Skeletal muscle cell (primary cell): ENCODE measurements around the gene AFDN.
"Not testable (repeated sequence)": the region's sequence is repeated elsewhere in the genome, so short reads cannot be mapped to it uniquely, and the experiment has no call there.

Experiments used
- DNase-seq: peaks from one replicate; pipeline ENCODE4 v3.0.0-alpha.2; 2010; ENCODE audit warnings: low read depth
- H3K4me3 ChIP-seq: 2 replicates; pipeline ENCODE4 v1.5.1; 2011; ENCODE audit warnings: low read depth, mild to moderate bottlenecking, control low read depth, low read length, moderate library complexity

Gene AFDN

DNA sequence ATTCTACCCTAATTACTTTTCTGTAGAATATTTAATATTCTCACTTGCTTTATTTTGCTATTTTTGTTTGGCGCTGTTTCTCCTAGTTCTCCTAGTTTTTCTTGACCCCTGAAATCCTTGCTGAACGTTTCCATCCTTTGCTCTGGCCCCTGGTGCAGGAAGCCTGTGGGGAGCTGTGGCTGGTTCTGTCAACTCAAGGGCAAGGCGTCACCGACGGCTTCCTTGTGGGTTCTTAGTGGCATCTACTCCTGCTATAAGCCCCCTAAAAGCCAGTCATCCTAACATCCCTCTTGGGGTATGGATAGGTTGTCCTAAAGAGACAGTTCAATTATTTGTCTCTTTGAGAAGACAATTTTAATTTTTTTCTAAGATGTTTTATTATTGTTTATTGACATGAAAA lies 133.9 kb downstream of the AFDN start:
- H3K4me3 ChIP-seq = no peak overlapping the region
- DNase-seq = no peak

DNA sequence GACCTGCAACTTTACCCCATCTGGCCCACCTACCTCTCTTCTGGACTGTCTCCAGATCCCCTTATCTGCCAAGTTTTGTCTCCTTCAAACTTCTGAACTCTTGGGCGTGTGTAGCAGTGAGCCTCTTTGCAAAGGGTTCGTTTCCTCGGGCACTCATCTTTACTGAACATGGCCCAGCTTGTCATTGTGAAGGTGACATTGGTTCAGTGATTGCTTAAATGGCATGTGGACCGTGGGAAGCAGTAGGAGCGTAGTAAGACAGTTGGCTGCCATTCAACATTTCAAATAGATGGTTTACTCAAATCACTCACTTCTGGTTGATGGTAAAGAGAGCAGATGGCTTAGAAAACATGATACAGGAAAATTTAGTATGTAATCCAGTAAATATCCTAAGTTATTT lies 136.0 kb downstream of the AFDN start:
- DNase-seq = no peak
- H3K4me3 ChIP-seq = no peak overlapping the region

DNA sequence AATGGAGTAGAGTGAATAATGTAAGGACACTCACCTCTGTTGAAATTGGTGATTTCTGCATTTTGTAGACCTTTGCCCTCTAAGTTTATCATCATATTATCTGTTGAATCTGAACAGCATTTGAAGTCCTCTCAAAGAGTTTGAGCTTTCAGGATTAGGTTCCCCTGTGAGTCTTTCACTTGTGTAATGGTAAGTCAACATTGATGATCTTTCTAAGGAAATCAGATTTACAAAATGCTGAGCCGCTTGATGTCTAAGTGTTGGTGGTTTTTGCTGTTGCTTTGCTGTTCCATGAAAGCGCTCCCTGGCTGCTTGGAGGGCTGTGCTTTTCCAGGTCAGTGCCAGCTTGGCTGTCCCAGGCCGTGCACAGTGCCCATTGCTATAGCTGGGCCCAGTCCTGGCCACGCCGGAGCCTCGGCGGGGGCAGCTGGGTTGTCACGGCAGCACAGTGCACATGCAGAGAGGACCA lies 136.9 kb downstream of the AFDN start:
- no peak overlapping the region for H3K4me3 ChIP-seq
- no peak for DNase-seq

- DNase-seq = no peak
- H3K4me3 ChIP-seq = no peak overlapping the region
Observed at GRCh38 chr6:167965592-167966539, 139.2 kb downstream of the AFDN start.

GRCh38 chr6:167966540-167966905 lies 139.8 kb downstream of the AFDN start:
- no peak for DNase-seq
- H3K4me3 ChIP-seq = no peak overlapping the region

- no peak for DNase-seq
- no peak overlapping the region for H3K4me3 ChIP-seq
Observed at GRCh38 chr6:167968091-167968490, 141.4 kb downstream of the AFDN start.

- no peak for DNase-seq
- no peak overlapping the region for H3K4me3 ChIP-seq
Observed at GRCh38 chr6:167970230-167970629, 143.5 kb downstream of the AFDN start.

DNA sequence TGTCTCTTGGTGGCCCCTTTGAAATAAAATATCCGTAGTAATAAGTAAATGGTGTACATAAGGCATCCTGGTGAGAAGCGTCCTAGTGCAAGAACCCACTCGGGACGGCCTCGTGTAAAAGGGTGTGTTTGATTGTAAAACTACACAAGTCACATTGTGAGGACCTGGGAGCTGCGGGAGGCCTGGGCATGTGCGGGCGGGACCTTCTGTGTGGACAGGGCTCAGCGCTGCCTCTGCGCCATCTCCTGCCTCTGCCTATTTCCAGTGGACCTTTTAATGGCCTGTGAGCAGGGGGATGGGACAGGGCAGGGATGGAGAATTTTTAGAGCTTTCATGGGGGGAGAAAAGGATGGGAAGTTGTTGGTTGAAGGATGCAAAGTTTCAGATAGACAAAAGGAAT lies 145.5 kb downstream of the AFDN start:
- DNase-seq = no peak
- no peak overlapping the region for H3K4me3 ChIP-seq

DNA sequence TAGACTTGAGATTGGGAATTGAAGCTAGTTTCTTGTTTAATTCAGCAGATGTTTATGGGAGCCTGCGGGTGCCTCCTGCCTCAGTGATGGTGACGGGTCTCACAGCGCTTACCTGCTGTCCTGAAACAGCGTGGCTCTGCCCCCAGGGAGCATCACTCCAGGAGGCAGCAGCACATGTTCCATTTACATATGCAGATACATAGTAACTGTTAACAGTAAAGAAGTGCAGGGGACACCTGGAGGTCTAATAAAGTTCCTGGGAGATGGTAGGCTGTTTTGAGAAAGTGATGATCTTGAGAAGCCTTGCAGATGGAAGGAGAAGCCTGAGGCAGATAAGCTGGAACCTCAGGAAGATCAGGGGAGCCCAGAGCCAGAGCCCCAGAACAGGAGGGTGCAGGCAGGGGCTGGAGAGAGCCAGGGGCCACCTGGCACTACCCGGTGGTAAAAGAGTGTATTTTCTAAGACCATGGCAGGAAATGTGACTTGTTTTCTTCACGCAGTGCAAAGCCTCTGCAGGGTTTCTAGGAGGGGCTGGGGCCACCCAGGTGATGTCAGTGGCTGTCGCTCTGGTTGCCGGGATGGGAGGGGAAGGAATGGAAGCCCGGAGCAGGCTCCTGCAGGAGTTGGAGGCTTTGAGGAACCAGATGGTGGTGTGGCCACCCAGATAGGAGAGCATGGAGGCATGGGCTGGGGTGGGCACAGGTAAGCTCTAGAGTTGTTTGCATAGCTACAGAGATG lies 146.6 kb downstream of the AFDN start:
- no peak overlapping the region for H3K4me3 ChIP-seq
- no peak for DNase-seq

DNA sequence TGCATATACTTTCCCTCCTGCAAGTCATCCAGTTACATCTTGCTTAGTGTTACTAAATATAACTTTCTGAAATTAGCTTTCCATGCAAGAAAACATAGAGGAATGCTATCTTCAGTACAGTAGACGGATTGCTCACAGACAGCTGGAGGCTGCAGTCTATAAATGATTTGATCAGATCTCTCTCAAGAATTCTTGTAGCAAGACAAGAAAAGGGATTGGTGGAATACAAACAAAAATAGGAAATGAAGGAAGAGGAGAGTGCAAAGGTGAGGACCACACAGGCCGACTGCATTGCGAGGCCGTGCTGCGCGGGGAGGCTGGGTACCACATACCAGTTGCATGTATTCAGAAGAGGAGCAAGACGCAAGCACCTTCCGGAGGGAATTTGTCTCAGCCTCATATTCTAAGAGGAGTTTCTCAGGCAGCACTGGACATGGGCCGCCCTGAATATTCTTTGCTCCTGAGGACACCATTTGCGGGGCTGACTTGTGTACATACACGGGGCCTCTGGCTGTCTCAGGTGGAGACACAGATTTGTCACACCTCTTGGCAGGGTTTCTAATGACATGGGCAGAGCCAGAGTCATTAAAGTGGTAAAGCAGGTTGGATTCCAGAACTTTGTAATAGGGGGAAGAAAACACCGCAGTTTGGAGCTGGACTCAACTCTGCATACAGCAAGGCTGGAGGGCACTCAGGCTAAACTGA lies 148.1 kb downstream of the AFDN start:
- DNase-seq = no peak
- H3K4me3 ChIP-seq = no peak overlapping the region

GRCh38 chr6:167975458-167975857 lies 148.7 kb downstream of the AFDN start:
- no peak for DNase-seq
- H3K4me3 ChIP-seq = no peak overlapping the region

DNA sequence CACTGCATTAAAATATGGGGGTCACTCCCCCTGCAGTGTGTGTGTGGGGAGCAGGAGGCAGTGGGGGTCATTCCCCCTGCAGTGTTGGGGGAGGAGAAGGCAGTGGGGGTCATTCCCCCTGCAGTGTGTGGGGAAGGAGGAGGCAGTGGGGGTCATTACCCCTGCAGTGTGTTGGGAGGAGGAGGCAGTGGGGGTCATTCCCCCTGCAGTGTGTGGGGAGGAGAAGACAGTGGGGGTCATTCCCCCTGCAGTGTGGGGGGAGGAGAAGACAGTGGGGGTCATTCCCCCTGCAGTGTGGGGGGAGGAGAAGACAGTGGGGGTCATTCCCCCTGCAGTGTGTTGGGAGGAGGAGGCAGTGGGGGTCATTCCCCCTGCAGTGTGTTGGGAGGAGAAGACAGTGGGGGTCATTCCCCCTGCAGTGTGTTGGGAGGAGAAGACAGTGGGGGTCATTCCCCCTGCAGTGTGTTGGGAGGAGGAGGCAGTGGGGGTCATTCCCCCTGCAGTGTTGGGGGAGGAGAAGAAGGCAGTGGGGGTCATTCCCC lies 149.5 kb downstream of the AFDN start:
- H3K4me3 ChIP-seq, DNase-seq: not testable (repeated sequence)

DNA sequence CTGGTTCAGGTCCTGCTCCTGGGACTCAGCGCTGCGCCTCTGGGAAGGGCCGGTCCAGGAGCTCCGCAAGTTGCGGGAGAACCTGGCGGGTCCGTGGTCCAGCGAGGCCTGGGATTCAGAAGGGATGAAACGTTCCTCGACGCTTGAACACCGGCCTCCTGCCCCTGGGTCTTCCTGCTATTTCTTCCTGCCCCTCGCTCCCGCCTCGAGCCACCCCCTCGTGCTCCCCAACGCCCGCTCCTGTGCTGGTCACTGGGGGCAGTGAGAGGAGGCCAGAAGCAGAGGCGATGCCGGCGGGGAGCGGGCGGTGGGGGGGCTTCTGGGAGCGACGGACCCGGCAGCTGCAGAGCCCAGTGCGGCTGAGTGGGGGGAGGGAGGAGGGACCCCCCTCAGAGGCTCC lies 150.0 kb downstream of the AFDN start:
- no peak overlapping the region for H3K4me3 ChIP-seq
- no peak for DNase-seq

DNA sequence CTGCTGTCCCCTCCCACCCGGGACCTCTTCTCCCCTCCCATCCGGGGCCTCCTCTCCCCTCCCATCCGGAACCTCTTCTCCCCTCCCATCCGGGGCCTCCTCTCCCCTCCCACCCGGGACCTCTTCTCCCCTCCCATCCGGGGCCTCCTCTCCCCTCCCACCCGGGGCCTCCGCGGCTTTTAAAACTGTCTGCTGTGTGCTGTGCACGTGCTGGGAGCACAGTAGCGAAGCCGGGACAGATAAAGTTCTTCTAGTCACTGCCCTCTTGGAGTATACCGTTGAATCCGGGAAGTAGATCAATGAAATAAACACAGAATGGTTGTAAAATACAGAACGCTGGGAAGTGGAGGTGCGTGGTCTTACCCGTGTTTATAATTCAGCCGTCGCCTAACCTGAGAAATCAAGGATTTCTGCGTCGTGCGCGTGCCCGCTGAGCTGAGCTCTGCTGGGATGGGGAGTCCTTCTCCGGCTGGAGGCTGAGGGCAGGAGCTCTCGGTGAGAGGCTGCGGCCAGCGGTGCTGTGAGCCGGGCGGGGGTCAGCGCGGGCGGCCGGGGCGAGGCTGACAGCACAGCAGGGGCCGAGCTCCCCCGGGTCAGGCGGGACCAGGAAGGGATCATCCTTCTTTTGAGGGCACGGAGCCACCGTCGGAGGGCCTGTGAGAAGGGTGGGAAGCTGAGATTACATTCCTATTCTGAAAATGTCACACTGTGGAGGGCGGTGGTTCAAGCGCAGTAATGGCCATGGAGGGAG lies 151.2 kb downstream of the AFDN start:
- DNase-seq = no peak
- no peak overlapping the region for H3K4me3 ChIP-seq

- DNase-seq = no peak
- H3K4me3 ChIP-seq = no peak overlapping the region
Observed at GRCh38 chr6:167978607-167979006, 151.9 kb downstream of the AFDN start.

GRCh38 chr6:167979436-167980139 lies 152.9 kb downstream of the AFDN start:
- no peak for DNase-seq
- no peak overlapping the region for H3K4me3 ChIP-seq

DNA sequence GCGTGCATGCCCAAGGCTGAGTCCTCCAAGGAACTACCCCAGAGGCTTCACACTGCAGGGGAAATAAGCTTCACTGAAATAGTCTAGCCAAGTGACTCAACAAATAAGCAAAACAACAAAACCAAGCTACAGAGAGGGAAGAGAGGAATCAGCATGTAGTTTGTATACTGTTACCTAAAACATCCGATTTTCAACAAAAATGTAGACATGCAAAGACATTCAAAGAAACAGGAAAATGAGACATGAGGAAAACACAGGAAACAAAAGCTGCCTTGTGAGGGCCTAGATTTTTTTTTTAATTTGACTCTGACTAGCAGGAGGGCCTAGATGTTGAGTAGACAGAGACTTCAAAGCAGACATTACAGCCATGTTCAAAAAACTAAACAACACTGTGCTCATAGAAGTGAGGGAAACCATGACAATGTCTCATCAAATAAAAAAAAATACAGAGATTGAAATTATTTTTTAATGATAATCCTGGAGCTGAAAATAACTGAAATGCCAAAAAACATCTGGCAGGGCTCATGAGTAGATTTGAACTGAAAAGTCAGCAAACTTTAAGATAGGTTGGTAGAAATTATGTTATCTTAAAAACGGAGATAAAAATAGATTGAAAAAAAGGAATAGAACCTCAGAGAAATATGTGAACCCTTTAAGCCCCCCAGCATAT lies 154.3 kb downstream of the AFDN start:
- H3K4me3 ChIP-seq = no peak overlapping the region
- DNase-seq = no peak

DNA sequence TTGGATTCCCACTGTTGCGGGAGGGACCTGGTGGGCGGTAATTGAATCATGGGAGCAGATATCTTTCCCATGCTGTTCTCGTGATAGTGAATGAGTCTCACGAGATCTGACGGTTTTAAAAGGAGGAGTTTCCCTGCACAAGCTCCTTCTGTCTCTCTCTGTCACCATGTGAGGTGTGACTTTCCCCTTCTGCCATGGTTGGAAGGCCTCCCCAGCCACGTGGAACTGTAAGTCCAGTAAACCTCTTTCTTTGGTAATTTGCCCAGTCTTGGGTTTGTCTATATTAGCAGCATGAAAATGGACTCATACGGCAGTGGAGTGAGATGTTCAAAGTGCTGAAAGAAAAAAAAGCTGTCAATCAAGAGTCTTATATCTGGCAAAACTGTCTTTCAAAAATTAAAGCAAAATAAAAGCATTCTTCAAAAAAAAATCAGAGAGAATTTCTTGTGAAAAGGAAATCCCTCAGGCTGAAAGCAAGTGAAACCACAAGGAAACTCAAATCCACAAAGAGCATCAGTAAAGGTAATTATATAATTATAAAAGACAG lies 155.3 kb downstream of the AFDN start:
- H3K4me3 ChIP-seq = no peak overlapping the region

More for the DNA sequence above, 155.3 kb downstream of the AFDN start:
- no peak for DNase-seq
